GM12873 (cell line): ENCODE data around the gene OXA1L.

ENCODE experiments used
- CTCF ChIP-seq: IDR thresholded peaks from 2 replicates; pipeline ENCODE4 v1.5.1; 2012; ENCODE audit warnings: low read depth, mild to moderate bottlenecking, moderate library complexity, low read length, control low read depth; ENCODE audit not compliant: insufficient read depth; ENCODE audit errors: missing control alignments

Gene OXA1L

GRCh38 chr14:22808388-22809209 is 42.1 kb downstream of the OXA1L start:
- TF ChIP-seq CTCF = no peak

GRCh38 chr14:22811722-22812121 is 45.2 kb downstream of the OXA1L start:
- TF ChIP-seq CTCF = no peak

GRCh38 chr14:22812744-22813143 is 46.3 kb downstream of the OXA1L start:
- TF ChIP-seq CTCF = peak; percentile 47

GRCh38 chr14:22813145-22813544 is 46.7 kb downstream of the OXA1L start:
- TF ChIP-seq CTCF = no peak

- TF ChIP-seq CTCF = no peak
Measured at GRCh38 chr14:22814373-22814772, 47.9 kb downstream of the OXA1L start.

- no peak for TF ChIP-seq CTCF
Measured at GRCh38 chr14:22814941-22815713, 48.6 kb downstream of the OXA1L start, which contains the start of gene SLC7A7. TSS of gene SLC7A7 (minus strand) at chr14:22815435. CDS start at chr14:22813398, 2,037 bp downstream.
